Measurements from ENCODE around the gene AFTPH. TPM values are rescaled to one million over a fixed set of nuclear protein-coding genes. Genes with fewer than 3 reads are reported as not detected.
A peak's percentile ranks its signal among the peaks of the same experiment; 100 is the strongest.

The AFTPH gene
- total RNA-seq, 4 donors from 2014 or later, result 51.7 to 56.7 (median 53.2) TPM

DNA sequence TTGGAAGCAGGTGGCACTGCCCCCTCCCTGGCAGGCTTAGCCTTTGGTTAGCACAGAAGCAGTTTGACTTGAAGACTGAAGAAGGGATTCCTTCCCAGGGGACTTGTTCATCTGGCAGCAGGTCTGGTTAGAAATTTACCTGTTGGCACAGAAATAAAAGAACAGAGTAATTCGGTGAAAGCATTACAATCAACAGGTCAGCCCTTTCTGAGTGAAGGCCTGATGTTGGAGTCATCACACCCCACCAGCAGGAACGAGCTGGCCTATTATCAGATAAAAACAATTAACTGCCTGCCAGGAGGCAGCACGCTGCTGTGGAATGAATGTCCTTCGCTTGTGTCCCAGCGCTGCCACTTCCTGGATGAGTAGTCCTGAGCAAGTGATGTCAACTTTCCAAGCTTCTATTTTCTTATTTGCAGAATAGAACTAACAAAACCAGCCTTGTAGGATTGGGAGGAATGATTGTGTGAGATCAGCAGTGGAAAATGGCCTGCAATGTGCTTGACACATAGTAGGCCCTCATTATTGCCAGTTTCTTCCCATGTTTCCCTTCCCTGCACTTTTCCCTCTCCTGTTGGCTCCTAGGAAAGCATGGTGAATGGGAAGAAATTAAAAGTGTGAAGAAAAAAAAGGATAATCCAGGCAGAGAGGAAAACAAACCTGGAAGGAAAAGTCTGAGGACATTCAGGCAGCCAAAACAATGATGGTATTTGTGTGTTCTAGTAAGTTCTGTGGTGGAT is 41.2 kb upstream of the AFTPH start:
- Histone ChIP-seq H3K4me3 (replicated peaks in 1 of 3) (no peak overlapping the region), H3K4me1 (peaks cover 0 to 12% of the 10 kb centered on the region in 2 donors), H3K9me3 (no peaks in the 10 kb centered on the region), H3K27me3 (no peaks in the 10 kb centered on the region), H3K27ac (no peak overlapping the region), H3K36me3 (no peaks in the 10 kb centered on the region)
- DNase-seq, result peak in 1 of 2 donors; percentile 11
- 59 to 70% methylated on average over 5 of the region's 5 CpGs for WGBS, 2 donors
- TF ChIP-seq, protein P1, sequence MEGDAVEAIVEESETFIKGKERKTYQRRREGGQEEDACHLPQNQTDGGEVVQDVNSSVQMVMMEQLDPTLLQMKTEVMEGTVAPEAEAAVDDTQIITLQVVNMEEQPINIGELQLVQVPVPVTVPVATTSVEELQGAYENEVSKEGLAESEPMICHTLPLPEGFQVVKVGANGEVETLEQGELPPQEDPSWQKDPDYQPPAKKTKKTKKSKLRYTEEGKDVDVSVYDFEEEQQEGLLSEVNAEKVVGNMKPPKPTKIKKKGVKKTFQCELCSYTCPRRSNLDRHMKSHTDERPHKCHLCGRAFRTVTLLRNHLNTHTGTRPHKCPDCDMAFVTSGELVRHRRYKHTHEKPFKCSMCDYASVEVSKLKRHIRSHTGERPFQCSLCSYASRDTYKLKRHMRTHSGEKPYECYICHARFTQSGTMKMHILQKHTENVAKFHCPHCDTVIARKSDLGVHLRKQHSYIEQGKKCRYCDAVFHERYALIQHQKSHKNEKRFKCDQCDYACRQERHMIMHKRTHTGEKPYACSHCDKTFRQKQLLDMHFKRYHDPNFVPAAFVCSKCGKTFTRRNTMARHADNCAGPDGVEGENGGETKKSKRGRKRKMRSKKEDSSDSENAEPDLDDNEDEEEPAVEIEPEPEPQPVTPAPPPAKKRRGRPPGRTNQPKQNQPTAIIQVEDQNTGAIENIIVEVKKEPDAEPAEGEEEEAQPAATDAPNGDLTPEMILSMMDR (IDR thresholded peaks at IDR 0.05), result no peak
- no peak for TF ChIP-seq POLR2A (IDR thresholded peaks at IDR 0.05)
- intact Hi-C loops (cut with DNase I), result no loop called here

- no peak for DNase-seq
- H3K4me1 ChIP-seq, result peaks cover 0 to 12% of the 10 kb centered on the region in 2 donors
- H3K27ac ChIP-seq, result no peak overlapping the region
- no peaks in the 10 kb centered on the region for H3K36me3 ChIP-seq
- no peaks in the 10 kb centered on the region for H3K9me3 ChIP-seq
- H3K27me3 ChIP-seq, result no peaks in the 10 kb centered on the region
- no peak for TF ChIP-seq POLR2A (IDR thresholded peaks at IDR 0.05)
- TF ChIP-seq, protein P1 (IDR thresholded peaks at IDR 0.05), result no peak
- H3K4me3 ChIP-seq (replicated peaks in 1 of 3), result no peak overlapping the region
- 77 to 78% methylated on average over 4 of the region's 4 CpGs for WGBS, 2 donors
- intact Hi-C loops (cut with DNase I), result no loop called here
Measured at GRCh38 chr2:64485331-64485730, 38.8 kb upstream of the AFTPH start.

DNA sequence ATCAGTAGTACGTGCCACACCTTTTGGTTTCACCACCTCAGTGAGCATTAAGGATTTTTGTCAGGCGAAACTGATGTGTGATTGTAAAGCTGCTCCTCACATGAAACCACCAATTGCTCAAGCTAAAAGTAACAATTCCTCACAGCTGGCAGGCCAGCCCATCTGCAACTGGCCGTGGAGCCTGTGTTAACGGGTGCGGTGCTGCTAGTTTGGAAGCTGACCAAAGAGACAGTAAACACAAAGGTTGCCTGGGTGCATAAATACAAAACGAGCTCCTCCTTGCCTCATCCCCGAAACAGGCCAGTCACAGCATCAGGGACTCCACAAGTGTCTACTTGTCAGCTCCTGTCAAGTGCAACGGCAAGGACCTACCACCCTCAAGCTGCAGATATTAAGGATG is 38.2 kb upstream of the AFTPH start:
- WGBS, 2 donors, result 19 to 24% methylated on average over 8 of the region's 8 CpGs
- peak; percentile 23 to 27 for DNase-seq
- no peaks in the 10 kb centered on the region for H3K27me3 ChIP-seq
- intact Hi-C loops (cut with DNase I), result loop anchor here (2.0 kb wide), 1 partner anchor 155 kb away; no protein-coding TSS in a partner anchor
- H3K4me3 ChIP-seq (replicated peaks in 1 of 3), result no peak overlapping the region
- no peaks in the 10 kb centered on the region for H3K36me3 ChIP-seq
- H3K4me1 ChIP-seq, result peaks cover 0 to 12% of the 10 kb centered on the region in 2 donors
- H3K9me3 ChIP-seq, result no peaks in the 10 kb centered on the region
- TF ChIP-seq, protein P1 (IDR thresholded peaks at IDR 0.05), result no peak
- no peak for TF ChIP-seq POLR2A (IDR thresholded peaks at IDR 0.05)
- H3K27ac ChIP-seq, result no peak overlapping the region

DNA sequence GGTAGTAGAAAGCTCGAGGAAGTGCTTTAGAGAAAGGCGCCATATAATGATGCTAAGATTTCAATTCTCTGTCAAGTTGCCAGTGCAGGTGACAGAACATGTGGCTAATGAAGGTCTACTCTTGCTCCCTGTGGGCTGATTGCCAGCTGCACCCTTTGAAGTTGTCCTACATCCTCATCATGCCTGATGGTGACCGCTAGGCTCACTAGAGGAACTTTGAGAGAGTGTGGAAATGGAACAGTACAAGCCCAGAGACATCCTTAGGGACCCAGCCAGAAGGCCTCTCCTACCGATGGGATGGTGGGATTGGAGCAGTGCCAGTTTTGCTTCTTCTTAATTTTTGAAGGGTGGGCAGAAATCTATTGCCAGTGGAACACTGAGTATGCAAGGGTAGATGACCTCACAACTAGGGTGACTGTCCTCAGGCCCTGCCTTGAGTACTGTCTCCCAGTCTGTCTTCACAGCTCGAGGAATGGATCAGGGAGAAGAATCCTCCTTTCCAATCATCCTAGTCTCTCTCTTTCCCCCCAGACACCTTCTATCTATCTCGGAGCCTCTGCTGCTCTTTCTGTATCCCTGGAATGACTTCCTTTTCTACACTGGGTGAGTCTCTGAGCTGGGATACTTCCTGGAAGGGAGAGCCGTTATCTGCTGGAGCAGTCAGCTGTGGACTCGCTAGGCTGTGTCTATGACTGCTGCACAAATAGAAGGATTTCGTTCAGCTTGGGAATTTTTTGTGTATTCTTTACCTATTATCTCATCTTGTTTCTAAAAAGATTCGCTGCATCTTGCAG is 36.7 kb upstream of the AFTPH start:
- TF ChIP-seq, protein P1 (IDR thresholded peaks at IDR 0.05), result no peak
- TF ChIP-seq POLR2A (IDR thresholded peaks at IDR 0.05), result no peak

More for the DNA sequence above, 36.7 kb upstream of the AFTPH start:
- Histone ChIP-seq H3K4me1 (peaks cover 0 to 12% of the 10 kb centered on the region in 2 donors), H3K27me3 (no peaks in the 10 kb centered on the region), H3K36me3 (no peaks in the 10 kb centered on the region), H3K9me3 (no peaks in the 10 kb centered on the region), H3K27ac (no peak overlapping the region), H3K4me3 (replicated peaks in 1 of 3) (no peak overlapping the region)
- intact Hi-C loops (cut with DNase I), result loop anchor here (2.0 kb wide), 1 partner anchor 157 kb away; no protein-coding TSS in a partner anchor
- WGBS, 2 donors, result 53 to 57% methylated on average over 10 of the region's 10 CpGs
- peak in 1 of 2 donors; percentile 5 for DNase-seq
